NAMALWA (cell line): ENCODE measurements around the gene MACROD2.
"Not testable (repeated sequence)": the region's sequence is repeated elsewhere in the genome, so short reads cannot be mapped to it uniquely, and the experiment has no call there.

Experiments
- DNase-seq: peaks from one replicate; pipeline ENCODE4 v3.0.0-alpha.2; 2015; ENCODE audit warnings: low spot score

The MACROD2 gene

GRCh38 chr20:14955399-14955798 lies 960.1 kb downstream of the MACROD2 start:
- DNase-seq: no peak

GRCh38 chr20:14956026-14956425 lies 960.7 kb downstream of the MACROD2 start:
- no peak for DNase-seq

GRCh38 chr20:14956538-14956937 lies 961.2 kb downstream of the MACROD2 start:
- no peak for DNase-seq

- no peak for DNase-seq
Measured at GRCh38 chr20:14957402-14957801, 962.1 kb downstream of the MACROD2 start.

- DNase-seq: no peak
Measured at GRCh38 chr20:14958626-14959025, 963.3 kb downstream of the MACROD2 start.

GRCh38 chr20:14959506-14960475 lies 964.5 kb downstream of the MACROD2 start:
- DNase-seq: no peak

- DNase-seq: no peak
Measured at GRCh38 chr20:14960831-14961230, 965.5 kb downstream of the MACROD2 start.

- DNase-seq: no peak
Measured at GRCh38 chr20:14963262-14963663, 967.9 kb downstream of the MACROD2 start.

- no peak for DNase-seq
Measured at GRCh38 chr20:14966203-14966602, 970.9 kb downstream of the MACROD2 start.

- no peak for DNase-seq
Measured at GRCh38 chr20:14966808-14967207, 971.5 kb downstream of the MACROD2 start.

GRCh38 chr20:14972256-14972655 lies 976.9 kb downstream of the MACROD2 start:
- no peak for DNase-seq

- no peak for DNase-seq
Measured at GRCh38 chr20:14972690-14973089, 977.4 kb downstream of the MACROD2 start.

GRCh38 chr20:14979453-14979986 lies 984.2 kb downstream of the MACROD2 start:
- no peak for DNase-seq

GRCh38 chr20:14981486-14981885 lies 986.2 kb downstream of the MACROD2 start:
- DNase-seq: not testable (repeated sequence)

GRCh38 chr20:14982324-14982723 lies 987.0 kb downstream of the MACROD2 start:
- DNase-seq: not testable (repeated sequence)

- no peak for DNase-seq
Measured at GRCh38 chr20:14984305-14984704, 989.0 kb downstream of the MACROD2 start.

GRCh38 chr20:14984768-14985622 lies 989.7 kb downstream of the MACROD2 start:
- no peak for DNase-seq

- DNase-seq: no peak
Measured at GRCh38 chr20:14986026-14986655, 990.8 kb downstream of the MACROD2 start.

- DNase-seq: no peak
Measured at GRCh38 chr20:14986656-14987055, 991.3 kb downstream of the MACROD2 start.

GRCh38 chr20:14989535-14990290 lies 994.4 kb downstream of the MACROD2 start:
- no peak for DNase-seq

GRCh38 chr20:14991023-14991422 lies 995.7 kb downstream of the MACROD2 start:
- DNase-seq: no peak
